ENCODE measurements around the gene SPAG5.

GRCh38 chr17:28577466-28577824, 21.4 kb downstream of the SPAG5 start:
- TF ChIP-seq CTCF (IDR thresholded peaks at IDR 0.05; ENCODE audit: insufficient read depth, low read length, poor library complexity, severe bottlenecking) = no peak
- TF ChIP-seq EZH2phosphoT487 (conservative IDR thresholded peaks at IDR 0.05; ENCODE audit: low read length) = no peak
